Esophagus muscularis mucosa (tissue), 4 donors: ENCODE results near the gene B4GALT7. TPM values are rescaled to one million over a fixed set of nuclear protein-coding genes. Genes with fewer than 3 reads are reported as not detected.

Experiments
- DNase-seq: peaks from one replicate; pipeline ENCODE4 v3.0.0-alpha.2; 2017; ENCODE audit errors: extremely low spot score
- H3K27ac ChIP-seq, 4 donors: fragments of 200-600 bp; sonication (generic); replicated peaks in 1 of 4; 1 replicate in 3 of 4; 2 replicates in 1 of 4; pipeline ENCODE4 v1.5.1; 2016 to 2019; ENCODE audit warnings: mild to moderate bottlenecking in 1 of 4
- H3K27me3 ChIP-seq, 4 donors: fragments of 200-600 bp; sonication (generic); one replicate each; pipeline versions ENCODE4 v1.5.1 to v1.6.0; 2016 to 2019
- H3K36me3 ChIP-seq, 4 donors: fragments of 200-600 bp; sonication (generic); one replicate each; pipeline ENCODE4 v1.5.1; 2016 to 2019
- H3K4me1 ChIP-seq, 4 donors: fragments of 200-600 bp; sonication (generic); one replicate each; pipeline ENCODE4 v1.5.1; 2016 to 2019
- H3K4me3 ChIP-seq, 4 donors: fragments of 200-600 bp; sonication (generic); 1 replicate in 2 of 4; 2 replicates in 2 of 4; pipeline ENCODE4 v1.5.1; 2016 to 2019; ENCODE audit warnings: mild to moderate bottlenecking in 4 of 4, moderate library complexity in 1 of 4
- H3K9me3 ChIP-seq, 4 donors: fragments of 200-600 bp; sonication (generic); 1 replicate in 3 of 4; 2 replicates in 1 of 4; pipeline ENCODE4 v1.5.1; 2016 to 2019
- CTCF ChIP-seq, 3 experiments: fragments of 200-600 bp in 2 of 3; fragments of 450-650 bp in 1 of 3; sonication (generic) in 2 of 3; IDR thresholded peaks; one replicate each; pipeline ENCODE4 v1.5.1; 2017 to 2019; ENCODE audit warnings: antibody characterized with exemption in 3 of 3, mild to moderate bottlenecking in 2 of 3, moderate library complexity in 1 of 3
- EP300 ChIP-seq: sonication (generic); formaldehyde crosslinking; IDR thresholded peaks from one replicate; pipeline ENCODE4 v1.6.1; 2017; ENCODE audit warnings: antibody characterized with exemption
- POLR2A ChIP-seq: fragments of 450-650 bp; IDR thresholded peaks from one replicate; pipeline ENCODE4 v1.6.1; 2017; ENCODE audit warnings: antibody characterized with exemption, moderate library complexity, mild to moderate bottlenecking, low read depth
- POLR2AphosphoS5 ChIP-seq, 2 donors: sonication (generic); formaldehyde crosslinking; IDR thresholded peaks; one replicate each; pipeline ENCODE4 v1.6.1; 2017; ENCODE audit warnings: antibody characterized with exemption in 2 of 2
- WGBS: methylation state at CpG from one replicate; pipeline ENCODE4 v1.1.5; 2018; 5-methylcytosine and 5-hydroxymethylcytosine counted together
- intact Hi-C: fragments of 100-400 bp; cut with DNase I; formaldehyde crosslinking; loops from one replicate; pipeline ENCODE4 v1.15.1; 2023
- total RNA-seq, 4 donors: library from RNA; depleted of rRNA; stranded (reverse); fragments of >200 nt; gene quantifications; one replicate each; pipeline versions ENCODE4 v1.1.0 to v1.2.1, GENCODE V29; 2016

B4GALT7 gene
- total RNA-seq, 4 donors from 2014 or later = 14.3 to 17.9 (median 16.9) TPM

GRCh38 chr5:177609076-177610059, 9.4 kb downstream of the B4GALT7 start:
- Histone ChIP-seq H3K27ac (no peak overlapping the region), H3K9me3 (no peaks in the 10 kb centered on the region), H3K27me3 (no peaks in the 10 kb centered on the region), H3K4me1 (peaks cover 4 to 15% (median 12%) of the 10 kb centered on the region in 4 donors), H3K4me3 (no peak overlapping the region), H3K36me3 (peaks cover 0 to 40% (median 19%) of the 10 kb centered on the region in 4 donors)
- WGBS = no CpG with 5 or more reads among the region's 21 CpGs
- intact Hi-C loops = loop anchor here (10.0 kb wide), 2 partner anchors 545 to 1575 kb away; partner anchors contain the start of gene NHP2
- TF ChIP-seq EP300 (no peak), POLR2AphosphoS5 (IDR thresholded peaks at IDR 0.05) (no peak)
- peak; percentile 90 for DNase-seq

GRCh38 chr5:177610131-177610769, 10.3 kb downstream of the B4GALT7 start:
- 79% methylated on average over 12 of the region's 13 CpGs for WGBS
- Histone ChIP-seq H3K36me3 (peaks cover 0 to 31% (median 14%) of the 10 kb centered on the region in 4 donors), H3K4me3 (no peak overlapping the region), H3K9me3 (no peaks in the 10 kb centered on the region), H3K27ac (no peak overlapping the region), H3K27me3 (no peaks in the 10 kb centered on the region), H3K4me1 (peaks cover 4 to 15% (median 12%) of the 10 kb centered on the region in 4 donors)
- DNase-seq = peak; percentile 88
- TF ChIP-seq EP300 (no peak), POLR2A (no peak), POLR2AphosphoS5 (IDR thresholded peaks at IDR 0.05) (no peak), CTCF (IDR thresholded peaks at IDR 0.05) (no peak)
- intact Hi-C loops = loop anchor here (10.0 kb wide), 1 partner anchor 1575 kb away; no protein-coding TSS in a partner anchor

- H3K36me3 ChIP-seq = peaks cover 0 to 28% (median 7%) of the 10 kb centered on the region in 4 donors
- H3K27ac ChIP-seq = no peak overlapping the region
- WGBS = 78% methylated on average over 4 of the region's 4 CpGs
- H3K27me3 ChIP-seq = no peaks in the 10 kb centered on the region
- H3K4me1 ChIP-seq = peaks cover 4 to 15% (median 12%) of the 10 kb centered on the region in 4 donors
- no peak for DNase-seq
- no peak overlapping the region for H3K4me3 ChIP-seq
- no peak for TF ChIP-seq EP300
- TF ChIP-seq POLR2AphosphoS5 (IDR thresholded peaks at IDR 0.05) = no peak
- TF ChIP-seq POLR2A = no peak
- no peak for TF ChIP-seq CTCF (IDR thresholded peaks at IDR 0.05)
- no peaks in the 10 kb centered on the region for H3K9me3 ChIP-seq
- intact Hi-C loops = loop anchor here (10.0 kb wide), 1 partner anchor 1576 kb away; no protein-coding TSS in a partner anchor
These were observed 11.0 kb downstream of the B4GALT7 start for GRCh38 chr5:177610770-177611445.

- intact Hi-C loops = loop anchor here (10.0 kb wide), 1 partner anchor 1577 kb away; no protein-coding TSS in a partner anchor
- TF ChIP-seq EP300 = no peak
- TF ChIP-seq POLR2A = no peak
- TF ChIP-seq CTCF (IDR thresholded peaks at IDR 0.05) = no peak
- TF ChIP-seq POLR2AphosphoS5 (IDR thresholded peaks at IDR 0.05) = no peak
- H3K4me3 ChIP-seq = no peak overlapping the region
- WGBS = 93% methylated on average over 15 of the region's 15 CpGs
- peaks cover 4 to 14% (median 12%) of the 10 kb centered on the region in 4 donors for H3K4me1 ChIP-seq
- H3K27me3 ChIP-seq = no peaks in the 10 kb centered on the region
- no peak overlapping the region for H3K27ac ChIP-seq
- H3K36me3 ChIP-seq = peaks cover 0 to 29% (median 3%) of the 10 kb centered on the region in 4 donors
- no peaks in the 10 kb centered on the region for H3K9me3 ChIP-seq
- peak; percentile 77 for DNase-seq
These were observed 11.7 kb downstream of the B4GALT7 start for GRCh38 chr5:177611446-177612214.
